ENCODE data around the gene CRTC3.

- TF ChIP-seq CTCF (IDR thresholded peaks at IDR 0.05): no peak
- TF ChIP-seq POLR2AphosphoS5 (IDR thresholded peaks at IDR 0.05; ENCODE audit: low read depth, low read length): no peak
- TF ChIP-seq SIN3A (IDR thresholded peaks at IDR 0.05; ENCODE audit: borderline replicate concordance, insufficient read depth, low read depth, low read length): no peak
- no peak for TF ChIP-seq REST (IDR thresholded peaks at IDR 0.05; ENCODE audit: insufficient read depth in 1 of 2, low read depth in 2 of 2, low read length in 1 of 2)
- TF ChIP-seq TCF7L2 (IDR thresholded peaks at IDR 0.05; ENCODE audit: low read depth, low read length): no peak
Measured at GRCh38 chr15:90564051-90564450, 34.3 kb downstream of the CRTC3 start.

Measured in Panc1 (cell line).